Left colon (tissue), 2 donors: ENCODE measurements around the gene PRCD. TPM values are rescaled to one million over a fixed set of nuclear protein-coding genes. Genes with fewer than 3 reads are reported as not detected.

ENCODE experiments used
- ATAC-seq: fragments of 200-7000 bp; cut with Tn5 transposase; one replicate; pipeline ENCODE4 v1.9.1; 2020; ENCODE audit warnings: mild to moderate bottlenecking, moderate library complexity
- DNase-seq, 2 donors: peaks; one replicate each; pipeline ENCODE4 v3.0.0-alpha.2; 2020
- intact Hi-C, 2 donors: fragments of 100-400 bp; cut with DNase I in 1 of 2; cut with micrococcal nuclease in 1 of 2; formaldehyde crosslinking; loops; one replicate each; pipeline versions ENCODE4 v1.11.2 to v1.14.0; 2022; cut with DNase I, micrococcal nuclease
- total RNA-seq, 2 donors: library from RNA; stranded (reverse); fragmentation: NEBNext Ultra II Directional; extraction: Animal tissue kit (Norgen Biotek cat#: 25700); gene quantifications; one replicate each; pipeline ENCODE4 v1.2.1, GENCODE V29; 2021
- donor health status: DM: no; HTN: no; CAD: no.
- donor health status: DM: yes; HTN: yes; CAD: no.

PRCD gene
- total RNA-seq, 2 donors from 2014 or later = 0.92 to 2.3 TPM

DNA sequence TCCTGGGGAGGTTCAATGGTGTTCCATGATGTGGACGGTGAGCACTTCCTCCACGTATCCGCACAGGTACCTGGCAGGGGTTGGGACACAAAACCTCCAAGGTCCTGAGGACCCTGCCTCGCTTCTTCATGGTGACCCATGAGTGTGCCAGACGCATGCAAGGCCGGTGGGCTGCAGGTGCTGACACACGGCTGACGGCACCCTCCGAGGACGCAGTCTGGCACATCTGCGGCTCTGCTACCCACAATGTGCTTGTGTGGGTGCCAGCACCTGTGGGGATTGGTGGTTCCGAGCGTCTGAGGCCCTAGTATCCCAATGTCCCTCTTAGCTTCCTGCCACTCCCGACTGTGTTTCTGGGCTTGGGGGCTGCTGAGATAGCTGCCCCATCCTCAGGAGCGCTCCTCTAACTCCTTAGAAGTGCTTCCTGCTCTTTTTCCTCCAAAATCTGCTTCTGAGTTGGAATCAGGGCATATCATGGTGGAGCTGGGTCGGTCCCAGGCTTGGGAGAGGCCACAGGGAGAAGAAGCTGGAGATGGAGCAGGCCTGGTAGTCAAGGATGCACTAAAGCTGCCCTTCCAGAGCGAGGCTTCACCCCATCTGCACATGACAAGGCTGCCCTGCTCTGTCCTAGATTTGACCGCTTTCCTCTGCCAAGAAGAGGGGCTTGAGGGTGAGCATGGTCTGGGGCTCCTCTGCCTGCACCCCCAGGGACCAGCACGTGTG, 3.9 kb upstream of the PRCD start:
- ATAC-seq = no peak
- intact Hi-C loops = no loop called here

DNA sequence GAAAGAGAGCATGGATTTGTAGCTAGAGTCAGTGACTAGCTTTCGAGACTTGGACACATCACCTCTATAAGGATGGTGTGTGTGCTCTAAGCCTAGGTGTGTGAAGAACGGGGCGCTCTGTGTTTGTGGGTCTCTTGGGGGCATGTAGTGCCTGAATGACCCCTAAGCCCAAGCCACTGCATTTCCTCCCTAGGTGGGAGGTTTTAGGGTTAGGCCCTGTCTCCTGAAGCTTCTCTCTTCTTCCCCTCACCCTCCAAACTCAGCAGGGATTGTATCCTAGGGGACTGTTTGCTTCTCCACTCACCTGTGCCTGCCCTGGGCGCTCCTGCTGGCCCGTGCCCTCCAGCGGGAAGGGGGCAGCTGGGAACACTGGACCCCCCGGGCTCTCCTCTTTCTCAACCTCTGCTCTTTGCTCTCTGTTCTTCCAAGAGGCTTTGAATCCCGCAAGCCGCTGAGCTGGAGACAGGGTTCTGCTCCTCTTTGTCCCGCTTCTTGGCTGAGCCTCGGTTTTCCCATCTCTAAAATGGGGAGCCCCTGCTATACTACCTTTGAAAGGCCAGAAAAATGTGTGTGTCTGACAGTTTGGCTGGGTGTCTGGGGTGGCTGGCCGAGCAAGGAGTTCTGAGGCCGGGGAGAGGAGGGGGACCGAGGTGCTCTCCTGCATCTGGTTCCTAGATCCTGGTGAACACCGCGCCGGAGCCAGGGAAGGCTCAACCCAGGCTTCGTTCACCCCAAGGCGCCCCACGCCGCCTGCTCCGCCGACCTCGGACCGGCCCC, 3.1 kb upstream of the PRCD start:
- ATAC-seq (no peak), DNase-seq (no peak)
- intact Hi-C loops = no loop called here

More for the DNA sequence above, 3.9 kb upstream of the PRCD start:
- DNase-seq = no peak

DNA sequence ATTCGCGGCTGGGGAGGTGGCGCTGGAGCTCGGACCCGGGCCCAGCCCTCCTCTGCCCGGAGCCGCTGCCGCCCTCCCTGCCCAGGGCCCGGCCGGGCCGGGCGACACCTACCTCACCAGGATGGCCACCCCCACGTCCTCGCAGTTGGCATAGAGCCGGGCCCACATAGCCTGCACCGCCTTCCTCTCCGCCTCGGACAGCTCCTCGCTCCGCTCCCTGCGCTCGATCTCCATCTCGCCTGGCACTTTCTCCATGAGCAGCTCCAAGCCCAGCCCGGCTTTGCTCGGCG, 2.6 kb upstream of the PRCD start:
- ATAC-seq = no peak
- intact Hi-C loops = no loop called here
- peak in 1 of 2 donors; percentile 44 for DNase-seq

DNA sequence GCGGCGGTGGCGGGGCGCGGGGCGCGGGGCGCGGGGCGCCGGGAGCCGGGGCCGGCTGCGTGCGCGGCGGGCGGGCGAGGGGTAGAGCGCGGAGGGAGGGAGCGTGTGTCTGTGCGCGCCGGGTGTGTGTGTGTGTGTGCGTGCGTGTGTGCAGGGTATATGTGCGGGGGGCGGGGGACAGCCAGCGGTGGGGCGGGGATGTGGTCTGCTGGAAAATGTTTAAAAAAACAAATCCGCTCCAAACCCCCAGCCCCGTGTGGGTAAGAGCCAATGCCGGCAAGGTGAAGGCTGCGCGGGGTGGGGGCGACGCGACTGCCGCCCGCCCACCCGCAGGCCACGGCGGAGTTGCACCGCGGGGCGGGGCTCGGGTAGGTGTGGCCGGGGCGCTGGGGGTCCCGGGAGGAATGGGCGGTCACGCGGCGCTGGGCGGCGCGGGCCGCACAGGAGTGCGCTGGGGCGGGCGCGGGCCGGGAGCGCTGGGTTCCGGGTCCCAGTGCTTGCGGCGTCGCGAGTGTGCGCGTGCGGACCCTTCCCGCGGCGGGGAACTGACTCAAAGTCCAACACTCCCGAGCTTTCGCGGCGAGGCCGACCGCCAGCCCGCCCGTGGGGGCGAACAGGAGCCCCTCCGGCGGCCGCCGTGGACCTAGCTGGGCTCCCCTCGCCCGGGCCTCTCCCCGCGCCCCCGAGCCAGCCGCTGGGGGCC, 2.1 kb upstream of the PRCD start, which contains the start of gene CYGB:
Gene CYGB (minus strand): TSS at position 132 of the 703 bp plus-strand sequence. CDS start 167 bp downstream, outside the sequence.
- DNase-seq (peak in 1 of 2 donors; percentile 39), ATAC-seq (no peak)
- intact Hi-C loops = no loop called here

DNA sequence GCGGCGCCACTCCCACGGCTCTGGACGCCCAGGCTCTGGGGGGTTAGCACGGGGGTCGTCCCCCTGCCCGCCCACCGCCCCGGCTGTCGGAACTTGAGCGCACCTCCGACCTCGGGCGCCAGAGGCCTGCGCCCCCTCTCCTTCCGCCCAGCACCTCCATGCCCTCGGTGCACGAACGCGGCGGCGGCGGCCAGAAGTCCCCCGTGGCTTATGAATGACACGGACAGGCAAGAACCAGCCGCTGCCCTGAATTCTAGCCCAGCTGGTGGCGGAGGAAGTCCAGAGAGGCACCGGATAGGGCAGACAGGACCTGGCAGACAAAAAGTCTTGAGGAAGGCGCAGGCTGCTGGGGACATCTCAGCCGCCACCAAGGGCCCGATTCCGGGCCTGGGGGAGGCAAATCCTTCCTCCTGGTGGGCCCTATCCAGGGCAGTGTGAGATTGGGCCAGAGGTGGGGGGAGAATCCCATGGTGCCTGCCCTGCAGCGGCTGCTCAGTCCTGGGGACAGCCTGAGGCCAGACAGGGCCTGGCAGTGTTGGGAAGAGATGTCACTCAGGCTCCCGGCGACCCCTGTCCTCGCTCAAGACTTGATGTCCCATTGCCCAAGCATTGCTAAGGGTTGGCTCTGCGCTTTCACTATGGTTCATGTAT, 1.4 kb upstream of the PRCD start:
- intact Hi-C loops = no loop called here
- DNase-seq (peak in 1 of 2 donors; percentile 17), ATAC-seq (no peak)

DNA sequence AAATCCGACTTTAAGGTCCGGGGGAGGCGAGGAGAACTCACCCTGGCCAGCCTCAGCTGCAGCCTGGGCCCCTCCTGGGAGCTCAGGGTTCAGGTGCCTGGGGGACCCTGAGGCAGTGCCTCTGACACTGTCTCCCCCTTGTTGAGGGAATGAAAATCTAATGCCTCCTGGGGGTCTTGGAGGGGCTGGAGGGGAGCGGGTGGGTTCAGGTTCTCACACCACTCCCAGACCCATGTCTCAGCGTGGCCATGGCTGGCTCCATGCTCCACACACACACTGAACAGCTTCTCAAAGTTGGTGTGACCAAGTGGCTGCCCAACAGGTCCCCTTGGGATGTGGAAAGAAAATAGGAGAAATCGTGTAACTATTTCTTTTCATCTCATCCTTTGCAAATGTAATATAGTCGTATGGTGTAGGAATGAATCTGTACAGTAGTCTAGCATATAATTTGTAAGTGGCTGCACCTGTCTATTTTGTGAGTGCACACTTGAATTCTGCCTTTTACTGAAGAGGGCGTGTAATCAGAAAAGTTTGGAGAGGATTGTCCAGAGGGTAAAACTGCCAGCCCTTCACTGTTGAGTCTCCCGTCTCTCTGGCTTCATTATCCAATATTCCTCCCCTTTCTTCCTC, 788 bp upstream of the PRCD start:
- intact Hi-C loops = no loop called here
- no peak for ATAC-seq
- no peak for DNase-seq

DNA sequence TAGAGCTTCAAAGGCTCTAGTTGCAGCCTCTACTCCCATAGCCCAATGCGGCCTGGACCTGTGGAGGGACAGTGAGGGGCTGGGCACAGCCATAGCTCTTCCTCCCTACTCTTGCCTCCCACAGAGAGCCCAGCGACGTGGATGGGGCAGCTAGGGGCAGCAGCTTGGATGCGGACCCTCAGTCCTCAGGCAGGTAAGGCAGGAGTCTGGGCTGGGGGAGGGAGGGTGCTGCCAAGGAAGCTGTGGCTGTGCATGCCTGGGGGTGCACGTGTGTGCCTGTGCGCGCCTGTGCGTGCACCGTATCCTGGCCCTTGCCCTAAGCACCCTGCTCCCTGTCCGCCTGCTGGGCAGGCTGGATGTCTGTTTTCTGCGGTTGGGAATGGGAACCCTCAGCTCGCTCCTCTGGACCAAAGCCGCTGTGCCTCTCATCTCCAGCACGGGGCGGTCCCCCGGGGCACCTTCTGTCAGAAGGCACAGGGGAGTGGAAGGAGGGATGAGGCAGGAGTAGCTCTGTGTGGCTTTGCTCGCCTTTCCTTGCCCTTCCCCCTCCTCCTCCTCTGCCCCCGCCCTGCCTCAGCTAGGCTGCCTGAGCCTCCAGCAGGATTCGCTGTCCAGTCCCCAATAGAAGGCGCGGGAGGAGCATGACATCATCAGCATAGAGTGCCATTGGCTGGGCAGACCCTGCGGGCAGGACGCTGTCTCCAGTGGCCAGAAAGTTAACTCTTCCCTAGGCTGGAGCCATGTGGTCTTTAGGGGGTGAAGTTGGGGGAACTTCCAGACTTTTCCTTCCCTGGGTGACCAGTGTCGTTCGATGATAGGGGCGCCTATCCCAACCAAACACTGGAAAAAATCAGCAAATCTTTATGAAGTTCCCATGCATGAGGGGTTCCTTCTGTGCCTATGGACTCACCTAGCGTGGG, 797 bp downstream of the PRCD start:
- intact Hi-C loops = no loop called here
- peak; percentile 96 for ATAC-seq
- DNase-seq = peak; percentile 87 to 94

DNA sequence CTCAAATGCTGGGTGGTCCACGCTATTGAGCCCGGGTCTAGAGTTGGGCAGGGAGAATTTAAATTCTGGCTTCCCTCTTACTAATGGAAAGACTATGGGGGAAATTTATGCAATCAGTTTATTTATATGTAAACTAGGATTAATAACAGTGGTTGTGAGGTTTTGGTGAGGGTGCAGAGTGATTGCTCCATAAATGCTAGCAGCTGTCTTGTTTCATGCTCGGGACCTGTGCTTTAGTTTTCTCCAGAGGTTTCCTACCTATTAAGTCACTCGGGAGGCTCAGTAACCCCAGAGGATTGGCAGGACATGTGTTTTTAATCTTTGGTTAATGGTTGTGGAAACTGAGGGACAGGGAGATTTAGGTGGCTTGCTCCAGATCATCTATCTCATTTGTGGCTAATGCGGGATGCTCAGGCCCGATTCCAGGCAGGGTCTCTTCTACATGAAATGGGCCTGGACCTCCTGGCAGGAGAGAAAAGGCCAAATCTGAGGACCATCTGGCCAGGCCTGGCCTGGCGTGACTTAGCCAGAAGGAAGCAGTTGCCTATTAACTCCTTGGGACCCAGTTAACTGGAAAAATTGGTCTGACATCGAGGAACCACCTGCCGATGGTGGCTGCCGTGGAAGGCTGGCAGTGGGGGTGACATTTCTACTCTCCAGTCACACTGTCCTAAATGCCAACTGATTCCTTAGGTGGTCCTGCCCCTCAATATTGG, 2.1 kb downstream of the PRCD start:
- intact Hi-C loops = no loop called here
- DNase-seq (no peak), ATAC-seq (no peak)

DNA sequence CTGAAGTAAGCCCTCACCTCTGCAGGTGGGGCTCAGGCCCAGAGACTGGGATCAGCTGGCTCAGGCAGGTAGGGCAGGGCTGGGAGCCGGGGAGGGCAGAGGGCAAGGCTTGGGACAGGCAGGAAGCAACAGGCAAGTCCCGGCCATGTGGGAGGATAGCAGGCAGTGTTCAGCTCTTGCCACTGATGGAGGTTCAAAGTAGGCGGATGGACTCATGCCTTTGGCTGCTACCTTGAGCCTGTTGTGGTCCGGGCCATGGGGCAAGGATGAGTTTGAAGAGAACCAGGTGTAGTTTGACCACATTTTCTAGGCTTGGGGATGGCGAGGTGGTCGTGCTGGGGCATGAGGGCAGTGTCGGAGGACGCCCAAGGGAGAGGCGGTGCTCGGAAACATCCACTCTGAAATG, 2.7 kb downstream of the PRCD start:
- ATAC-seq = peak; percentile 52
- DNase-seq = no peak
- intact Hi-C loops = no loop called here

DNA sequence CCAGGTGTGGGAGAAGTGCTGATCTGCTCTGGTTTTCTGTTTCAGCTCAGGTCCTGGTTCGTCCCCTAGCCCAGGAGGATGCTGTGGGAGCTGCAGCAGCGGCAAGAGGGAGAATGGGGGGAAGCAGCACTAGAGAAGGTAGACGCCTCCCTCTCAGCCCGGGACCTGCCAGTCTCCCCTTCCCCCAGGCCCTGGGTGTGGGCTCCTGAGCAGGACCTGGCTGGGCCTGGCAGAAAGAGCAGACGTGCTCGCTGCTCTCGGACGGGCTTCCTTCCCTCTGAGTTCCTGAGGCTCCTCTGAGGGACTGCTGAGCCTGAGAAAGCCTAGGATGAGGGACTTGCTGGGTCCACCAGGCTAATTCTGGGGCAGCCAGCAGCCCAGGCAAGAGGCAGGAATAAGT, 3.1 kb downstream of the PRCD start:
- DNase-seq (no peak), ATAC-seq (no peak)
- intact Hi-C loops = no loop called here

DNA sequence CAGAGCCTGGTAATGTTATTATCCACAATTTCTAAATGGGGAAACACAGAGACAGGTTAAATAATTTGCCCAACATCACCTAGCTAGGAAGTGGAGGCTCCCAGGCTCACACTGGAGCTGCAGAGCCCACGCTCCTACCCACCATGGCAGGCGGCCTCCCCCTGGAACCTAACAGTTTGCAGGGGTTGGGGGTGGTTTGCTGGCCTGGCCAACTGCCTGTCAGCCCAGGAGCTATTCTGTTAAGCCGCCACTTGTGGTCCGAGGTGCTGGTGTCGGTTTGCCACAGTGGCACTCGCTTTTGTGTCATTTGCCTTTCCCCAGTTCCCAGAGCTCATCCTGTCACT, 3.6 kb downstream of the PRCD start:
- DNase-seq = no peak
- intact Hi-C loops = no loop called here
- ATAC-seq = no peak

DNA sequence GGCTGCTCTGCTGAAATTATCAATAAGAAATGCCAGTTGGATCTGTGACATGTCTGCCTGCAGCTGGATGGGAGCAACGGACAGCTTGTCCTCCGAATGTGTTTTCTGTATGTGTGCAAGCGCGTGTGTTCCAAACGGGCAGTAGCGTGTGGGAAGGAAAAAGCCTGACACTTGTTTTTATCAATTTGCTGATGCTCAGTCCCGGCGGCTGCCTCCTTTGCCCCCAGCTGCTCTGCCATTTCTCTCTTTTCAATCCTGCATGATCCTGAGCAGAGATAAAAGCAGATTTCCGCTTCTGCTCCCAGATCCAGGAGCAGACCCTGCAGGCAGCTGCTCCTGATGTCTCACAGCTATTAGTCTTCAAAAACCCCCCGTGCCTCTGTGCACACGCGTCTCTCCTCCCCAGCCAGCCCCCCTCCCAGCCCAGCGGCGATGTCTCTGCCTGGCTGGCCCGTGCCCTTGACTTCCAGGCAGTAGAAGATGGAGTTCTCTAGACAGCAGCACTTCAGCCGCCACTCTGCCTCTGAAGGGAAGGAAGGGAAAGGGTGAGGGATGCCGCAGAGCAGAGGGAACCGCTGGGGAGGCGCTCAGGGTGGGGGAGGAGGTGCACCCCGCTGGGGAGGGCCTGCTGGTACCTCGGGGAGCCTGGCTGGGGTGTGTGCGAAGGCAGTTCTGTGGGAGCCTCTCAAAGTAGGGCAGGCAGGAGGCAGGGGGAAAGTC, 4.1 kb downstream of the PRCD start:
- no peak for ATAC-seq
- intact Hi-C loops = no loop called here
- no peak for DNase-seq

DNA sequence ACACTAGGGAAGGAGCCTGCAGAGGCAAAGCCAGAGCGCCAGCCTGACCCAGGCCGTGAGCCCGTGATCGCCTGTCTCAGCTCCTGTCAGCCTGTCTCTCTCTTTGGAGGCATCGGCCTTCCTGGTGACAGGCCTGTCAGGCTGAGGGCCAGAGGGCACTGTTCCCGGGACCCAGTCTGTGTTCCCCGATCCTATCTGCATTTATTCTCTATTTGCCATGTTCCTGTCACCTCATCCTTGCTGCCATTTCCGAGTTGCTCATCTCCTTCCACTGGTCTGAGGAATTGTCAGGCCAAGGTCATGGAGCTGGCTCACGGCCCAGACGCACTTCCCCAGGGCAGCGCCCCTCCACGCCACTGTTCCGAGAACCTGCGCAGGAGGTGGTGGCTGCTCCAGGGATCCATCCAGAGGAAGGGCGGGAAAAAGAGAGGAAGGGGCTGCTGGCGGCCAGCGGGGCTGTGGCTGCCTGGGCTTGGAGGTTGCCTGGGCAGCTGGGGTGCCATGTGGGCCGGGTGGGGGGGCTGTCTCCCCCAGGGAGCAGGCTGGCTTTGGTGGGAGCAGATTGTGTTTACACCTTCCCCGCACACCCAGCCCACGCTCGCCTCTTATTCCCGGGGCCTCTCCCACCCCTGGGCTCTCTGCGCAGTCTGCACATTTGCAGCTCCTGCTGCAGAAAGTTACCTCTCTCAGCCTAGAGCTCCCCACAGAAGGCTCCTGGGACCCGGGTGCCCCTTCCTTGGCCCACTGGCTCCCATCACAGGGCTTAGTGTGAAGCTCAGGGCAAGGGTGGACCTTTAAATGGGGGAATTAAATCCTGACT, 4.9 kb downstream of the PRCD start:
- no peak for ATAC-seq
- intact Hi-C loops = no loop called here
- no peak for DNase-seq

DNA sequence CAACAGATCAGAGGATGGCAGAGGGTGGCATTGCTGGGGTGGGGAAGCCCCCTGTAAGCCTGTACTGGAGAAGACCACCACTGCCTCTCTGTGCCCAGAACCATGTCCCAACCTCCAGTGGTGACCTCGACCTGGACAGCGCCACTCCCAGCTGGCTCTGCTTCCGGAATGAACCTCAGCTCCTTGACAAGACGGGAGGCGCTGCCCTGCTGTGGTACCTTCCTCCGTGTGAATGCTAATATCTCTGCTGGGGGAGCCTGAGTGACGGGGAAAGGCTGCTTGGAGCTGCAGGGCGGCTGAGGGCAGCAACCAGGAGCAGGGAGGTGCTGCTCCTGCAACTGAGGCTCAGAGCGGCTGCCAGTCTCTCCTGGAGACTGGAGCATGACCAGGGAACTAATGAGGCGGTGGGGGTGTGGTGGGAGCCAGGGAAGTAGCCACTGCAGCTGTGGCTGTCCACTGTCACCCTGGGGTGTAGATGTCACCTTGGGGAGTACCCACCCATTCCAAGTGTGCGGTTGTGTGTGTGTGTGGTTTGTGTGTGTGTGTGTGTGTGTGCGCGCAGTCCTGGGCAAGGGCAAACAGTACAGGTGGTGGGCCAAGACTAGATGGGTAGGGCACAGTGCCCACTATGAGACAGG, 6.2 kb downstream of the PRCD start:
- intact Hi-C loops = no loop called here
- DNase-seq = no peak
- peak; percentile 20 for ATAC-seq

DNA sequence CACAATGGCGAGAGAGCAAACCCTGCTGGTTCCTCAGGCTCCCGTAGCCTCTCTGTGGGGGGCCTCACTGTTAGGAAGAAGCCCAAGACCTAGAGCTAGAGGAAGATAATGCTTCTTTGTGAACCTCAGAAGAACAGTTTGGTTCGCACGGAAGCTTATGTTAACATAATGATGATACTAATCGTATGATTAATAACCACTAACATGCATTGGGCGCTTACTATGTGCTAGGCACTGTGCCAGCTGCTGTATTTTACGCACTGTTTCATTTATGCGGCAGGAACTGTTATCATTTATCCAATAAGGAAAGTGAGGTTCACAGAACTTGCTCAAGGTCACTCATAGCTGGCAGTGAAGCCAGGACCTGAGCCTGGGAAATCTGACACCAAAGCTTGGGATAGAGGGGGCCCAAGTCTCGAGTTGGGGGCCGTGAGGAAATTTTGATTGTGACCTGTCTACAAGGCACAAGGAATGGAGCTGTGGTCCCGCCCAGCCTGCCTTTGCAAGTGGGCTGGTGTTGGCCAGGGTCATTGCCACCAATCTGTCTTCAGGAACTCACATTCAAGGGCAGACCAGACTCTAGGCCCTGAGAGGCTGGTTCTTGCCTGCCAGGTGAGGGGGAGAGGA, 6.8 kb downstream of the PRCD start:
- ATAC-seq (no peak), DNase-seq (no peak)
- intact Hi-C loops = no loop called here
